OCI-M2 (cell line): ENCODE measurements around the gene PPP1R13L.
"Not testable (repeated sequence)": the region's sequence is repeated elsewhere in the genome, so short reads cannot be mapped to it uniquely, and the experiment has no call there.

Experiments used
- DNase-seq: peaks from one replicate; lab custom pipeline; 2025; ENCODE audit not compliant: unreplicated experiment; lab: John Stamatoyannopoulos, UW

Gene PPP1R13L

DNA sequence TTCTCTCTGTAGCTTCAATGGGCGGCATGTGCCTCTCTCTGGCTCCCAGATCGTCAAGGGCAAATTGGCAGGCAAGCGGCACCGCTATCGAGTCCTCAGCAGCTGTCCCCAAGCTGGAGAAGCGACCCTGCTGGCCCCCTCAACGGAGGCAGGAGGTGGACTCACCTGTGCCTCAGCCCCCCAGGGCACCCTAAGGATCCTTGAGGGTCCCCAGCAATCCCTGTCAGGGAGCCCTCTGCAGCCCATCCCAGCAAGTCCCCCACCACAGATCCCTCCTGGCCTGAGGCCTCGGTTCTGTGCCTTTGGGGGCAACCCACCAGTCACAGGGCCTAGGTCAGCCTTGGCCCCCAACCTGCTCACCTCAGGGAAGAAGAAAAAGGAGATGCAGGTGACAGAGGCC, 3.3 kb upstream of the PPP1R13L start:
- DNase-seq = no peak

DNA sequence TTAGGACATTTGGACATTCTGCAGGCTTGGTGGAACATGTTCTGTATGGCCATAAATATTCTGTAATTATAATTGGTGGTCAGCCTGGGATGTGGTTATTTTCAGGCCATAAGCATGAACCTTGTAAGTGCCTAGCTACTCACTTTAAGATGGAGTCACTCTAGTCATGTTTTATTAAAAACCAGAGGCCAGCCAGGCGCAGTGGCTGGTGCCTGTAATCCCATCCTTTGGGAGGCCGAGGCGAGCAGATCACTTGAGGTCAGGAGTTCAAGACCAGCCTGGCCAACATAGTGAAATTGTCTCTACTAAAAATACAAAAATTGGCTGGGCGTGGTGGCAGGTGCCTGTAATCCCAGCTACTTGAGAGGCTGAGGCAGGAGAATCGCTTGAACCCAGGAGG, 2.7 kb upstream of the PPP1R13L start:
- DNase-seq = not testable (repeated sequence)

GRCh38 chr19:45407091-45407375, 2.2 kb upstream of the PPP1R13L start:
- DNase-seq = no peak

GRCh38 chr19:45406226-45407090, 1.6 kb upstream of the PPP1R13L start, which contains the start of gene POLR1G:
POLR1G (plus strand) TSS chr19:45406644; CDS start chr19:45406697, 53 bp downstream.
- peak; percentile 97 for DNase-seq

DNA sequence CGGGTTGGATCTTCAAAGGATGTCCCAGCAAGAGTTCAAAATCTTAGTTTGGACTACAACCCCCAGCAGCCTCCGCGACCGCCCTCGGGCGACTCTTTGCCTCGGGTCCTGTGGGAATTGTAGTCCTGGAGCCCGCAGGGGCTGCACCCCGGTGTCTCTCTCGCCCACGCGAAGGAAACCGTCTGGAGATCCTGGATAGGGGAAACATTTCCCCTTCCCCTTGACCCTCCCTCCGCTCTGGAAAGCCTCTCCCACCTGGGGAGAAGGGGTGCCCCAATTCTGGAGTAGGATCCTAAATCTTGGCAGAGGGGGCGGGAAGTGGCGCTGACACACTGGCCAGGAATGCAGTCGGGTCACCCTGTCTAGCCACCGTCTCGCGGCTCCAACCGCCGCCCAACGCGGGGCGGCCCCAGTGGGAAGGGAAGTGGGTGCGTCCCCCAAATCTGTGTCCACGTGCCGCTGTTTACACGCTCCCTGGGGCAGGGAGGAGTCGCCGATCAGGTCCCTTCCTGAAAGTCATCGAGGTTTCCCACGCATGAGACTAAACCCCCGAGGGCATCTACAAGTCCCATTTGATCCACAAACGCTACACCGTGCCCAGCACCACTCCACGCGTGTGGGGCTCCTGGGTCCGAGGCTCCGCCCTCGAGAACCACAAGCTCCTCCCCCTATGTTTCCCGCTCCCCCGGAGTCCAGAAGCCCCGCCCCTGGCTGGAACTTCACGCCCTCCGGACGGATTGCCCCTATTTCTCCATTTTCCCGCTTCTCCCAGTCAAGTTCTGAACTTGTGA, 761 bp upstream of the PPP1R13L start:
- DNase-seq = peak; percentile 97

DNA sequence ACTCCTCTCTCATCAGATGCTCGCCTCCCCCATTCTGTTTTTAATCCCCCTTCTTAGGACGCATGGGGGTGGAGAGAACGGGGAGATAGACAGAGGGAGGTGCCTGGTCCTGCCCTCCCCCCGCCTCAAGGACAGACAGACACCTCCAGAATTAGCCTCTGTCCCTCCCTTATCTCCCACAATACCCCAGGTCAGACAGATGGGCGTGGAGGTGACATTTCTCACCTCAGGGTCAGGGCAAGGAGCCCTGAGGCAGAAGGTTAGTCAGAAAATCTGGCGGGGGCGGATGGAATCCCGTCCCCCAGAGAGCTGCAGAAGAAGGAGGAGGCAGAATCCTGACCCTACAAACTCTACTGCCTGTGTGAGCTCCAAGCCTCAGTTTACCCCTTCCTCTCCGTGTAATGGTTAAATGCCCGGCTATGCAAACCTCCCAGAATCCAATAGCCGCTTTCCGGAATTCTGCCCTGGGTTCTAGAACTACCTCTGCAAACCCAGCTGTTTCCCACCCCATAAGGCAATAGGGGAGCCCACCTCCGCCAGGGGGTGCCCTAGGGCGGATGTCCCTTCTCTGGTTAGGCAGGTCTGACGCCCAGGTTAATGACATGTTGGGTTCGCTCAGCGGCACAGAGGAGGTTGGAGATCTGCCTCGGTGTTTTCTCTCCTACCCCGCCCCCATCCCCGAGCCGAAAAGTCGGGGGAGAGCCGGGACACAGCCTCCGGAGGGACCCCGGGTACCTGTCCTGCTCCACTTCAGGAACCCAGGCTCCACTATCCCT, 900 bp downstream of the PPP1R13L start:
- DNase-seq = no peak

GRCh38 chr19:45403272-45403671, 1.6 kb downstream of the PPP1R13L start:
- no peak for DNase-seq

GRCh38 chr19:45402298-45403061, 2.4 kb downstream of the PPP1R13L start:
- DNase-seq = no peak

DNA sequence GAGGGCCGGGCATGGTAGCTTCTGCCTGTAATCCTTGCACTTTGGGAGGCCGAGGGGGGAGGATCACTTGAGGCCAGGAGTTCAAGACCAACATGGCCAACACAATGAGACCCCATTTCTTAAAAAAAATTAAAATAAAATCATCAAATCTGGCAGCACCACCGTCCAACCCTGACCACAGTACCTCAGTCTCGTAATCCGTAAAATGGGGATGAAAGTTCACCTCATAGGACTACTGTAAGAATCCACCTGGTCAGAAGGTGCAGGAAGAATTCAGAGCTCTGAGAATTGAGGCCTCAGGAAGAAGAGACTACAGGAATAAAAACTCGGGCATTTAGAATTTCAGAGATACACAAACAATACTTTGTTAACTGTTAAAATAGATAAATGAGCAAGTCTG, 3.1 kb downstream of the PPP1R13L start:
- DNase-seq = no peak

DNA sequence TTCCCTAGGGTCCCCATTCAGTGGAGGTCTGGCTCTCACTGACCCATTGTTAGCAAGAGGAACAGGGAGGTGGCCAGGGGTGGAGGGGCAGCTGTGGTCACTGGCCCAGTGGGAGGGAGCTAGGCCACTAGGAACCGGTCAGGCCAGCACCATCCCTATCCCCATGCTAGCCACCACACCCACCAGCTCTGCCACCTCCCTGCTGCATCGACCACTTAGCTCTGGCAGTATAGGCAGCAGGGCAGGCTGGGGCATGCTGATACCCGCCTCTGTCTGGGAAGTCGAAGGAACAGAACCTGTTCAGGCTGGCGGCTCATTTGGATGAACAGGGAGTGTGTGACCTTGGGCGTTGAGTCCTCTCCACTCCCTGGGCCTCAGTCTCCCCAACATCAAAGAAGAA, 4.7 kb downstream of the PPP1R13L start:
- DNase-seq = no peak

DNA sequence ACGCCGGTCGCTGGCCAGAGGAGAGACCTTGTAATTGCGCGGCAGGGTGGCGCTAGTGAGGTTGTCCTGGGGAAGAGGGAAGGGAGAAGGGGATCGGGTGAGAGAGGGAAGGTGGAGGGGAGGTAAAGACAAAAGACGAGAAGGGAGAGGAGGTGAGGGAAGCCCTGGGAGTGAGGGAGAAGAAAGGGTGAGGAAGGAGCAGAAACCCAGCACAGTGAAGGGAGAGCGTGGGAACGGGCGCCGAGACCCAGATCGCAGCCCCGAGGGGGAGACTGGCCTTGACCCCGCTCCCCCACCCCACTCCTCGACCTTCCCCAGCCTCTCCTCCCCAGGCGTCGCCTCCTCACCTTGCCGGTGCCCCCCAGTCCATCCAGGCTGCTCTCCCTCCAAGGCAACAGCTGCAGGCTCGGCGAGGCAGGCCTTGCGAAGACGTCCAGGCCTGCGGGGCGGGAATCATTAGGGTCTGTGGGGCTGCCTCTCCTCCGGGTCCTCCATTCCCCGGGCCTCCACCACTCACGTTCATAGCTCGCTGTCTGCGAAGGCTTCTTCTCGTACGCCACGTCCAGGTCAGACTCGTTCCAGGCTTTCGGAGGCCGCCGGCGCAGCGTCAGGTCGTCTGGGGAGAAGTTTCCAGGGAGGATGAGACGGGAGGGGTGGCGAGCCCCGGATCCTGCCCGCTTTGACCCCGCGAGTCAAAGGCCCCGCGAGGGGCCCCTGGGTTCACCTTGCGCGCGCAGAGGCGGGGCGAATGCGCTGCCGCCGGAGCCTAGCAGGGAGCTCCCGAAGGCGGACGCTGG, 8.8 kb downstream of the PPP1R13L start:
- DNase-seq = no peak

GRCh38 chr19:45391871-45392665, 12.8 kb downstream of the PPP1R13L start:
- DNase-seq = no peak

DNA sequence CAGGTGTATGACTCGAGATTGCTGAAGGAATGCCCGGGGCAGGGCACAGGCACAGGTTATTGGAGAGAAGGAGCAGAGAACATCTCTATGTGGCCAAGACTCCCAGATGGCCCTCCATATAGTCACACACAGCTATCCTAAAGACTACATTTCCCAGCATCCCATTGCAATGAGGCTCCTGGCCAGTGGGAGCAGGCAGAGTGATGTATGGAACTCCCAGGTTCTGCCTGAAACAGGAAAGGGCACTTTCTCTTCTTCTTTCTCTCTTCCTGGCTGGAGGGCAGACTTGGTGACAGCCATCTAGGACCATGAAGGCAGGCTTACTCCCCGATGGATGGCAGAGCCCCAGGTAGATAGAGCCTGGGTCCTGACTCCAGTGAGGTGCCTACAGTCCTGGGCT, 13.5 kb downstream of the PPP1R13L start:
- DNase-seq = no peak

DNA sequence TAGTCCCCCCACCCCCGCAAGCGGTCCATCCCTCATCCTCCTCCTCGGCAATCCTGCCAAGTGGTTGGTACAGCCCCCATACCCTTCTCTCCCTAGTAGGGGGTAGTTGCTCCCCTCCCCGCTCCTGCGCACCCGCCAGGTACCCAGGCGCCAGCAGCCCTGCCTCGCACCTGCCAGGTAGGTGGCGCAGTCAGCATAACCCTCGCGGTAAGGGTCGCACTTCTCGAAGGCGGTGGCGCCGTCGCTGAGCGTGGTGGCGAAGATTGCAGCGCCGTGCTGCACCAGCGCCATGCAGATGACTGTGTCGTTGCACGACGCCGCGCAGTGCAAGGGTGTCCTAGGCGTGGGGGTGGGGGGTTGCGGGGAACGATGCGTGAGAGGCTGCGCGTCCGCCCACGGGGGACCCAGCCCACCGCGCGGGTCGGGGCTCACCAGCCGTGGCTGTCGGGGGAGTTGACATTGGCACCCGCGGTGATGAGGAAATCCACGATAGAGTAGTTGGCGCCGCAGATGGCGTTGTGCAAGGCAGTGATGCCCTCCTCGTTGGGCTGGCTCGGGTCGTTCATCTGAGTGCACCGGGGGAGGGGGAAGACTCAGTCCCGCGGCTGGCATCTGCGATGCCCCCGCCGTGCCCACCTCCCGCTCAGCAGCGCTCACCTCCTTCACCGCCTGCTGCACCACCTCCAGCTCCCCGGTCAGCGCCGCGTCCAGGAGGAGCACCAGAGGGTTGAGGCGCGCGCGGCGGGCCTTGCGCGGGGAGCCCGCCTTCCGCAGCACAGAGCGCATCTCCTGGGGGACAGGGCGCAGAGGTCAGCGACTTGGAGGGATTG, 19.3 kb downstream of the PPP1R13L start:
- no peak for DNase-seq

- no peak for DNase-seq
Measured at GRCh38 chr19:45382426-45382825, 22.4 kb downstream of the PPP1R13L start.

DNA sequence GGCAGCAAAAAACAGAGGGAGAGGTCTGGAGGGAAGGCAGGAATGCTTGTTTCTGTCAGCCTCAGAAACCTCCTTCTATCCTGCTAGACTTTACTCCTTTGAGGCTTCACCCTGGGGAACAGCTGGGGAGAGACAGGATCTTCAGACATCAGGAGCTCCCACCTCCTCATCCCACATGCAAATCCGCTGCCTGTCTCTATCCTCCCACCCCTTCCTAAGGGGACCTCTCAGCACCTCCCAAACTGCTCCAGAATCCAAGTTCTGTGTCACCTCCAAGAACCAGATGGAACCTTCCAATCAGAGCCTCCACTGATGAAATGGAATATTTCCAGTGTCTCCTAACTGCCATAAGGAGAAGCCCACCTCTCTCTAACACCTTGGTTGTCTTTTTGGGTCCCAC, 24.8 kb downstream of the PPP1R13L start:
- no peak for DNase-seq

- no peak for DNase-seq
Measured at GRCh38 chr19:45376045-45376724, 28.7 kb downstream of the PPP1R13L start.
